HK-2 (cell line): ENCODE measurements around the gene B2M.
"Not testable (repeated sequence)": the region's sequence is repeated elsewhere in the genome, so short reads cannot be mapped to it uniquely, and the experiment has no call there.

ENCODE experiments used
- DNase-seq: peaks from one replicate; pipeline ENCODE4 v3.0.0-alpha.2; 2018; ENCODE audit not compliant: unreplicated experiment

Gene B2M

GRCh38 chr15:44726136-44726535 is 14.8 kb downstream of the B2M start:
- DNase-seq: no peak

DNA sequence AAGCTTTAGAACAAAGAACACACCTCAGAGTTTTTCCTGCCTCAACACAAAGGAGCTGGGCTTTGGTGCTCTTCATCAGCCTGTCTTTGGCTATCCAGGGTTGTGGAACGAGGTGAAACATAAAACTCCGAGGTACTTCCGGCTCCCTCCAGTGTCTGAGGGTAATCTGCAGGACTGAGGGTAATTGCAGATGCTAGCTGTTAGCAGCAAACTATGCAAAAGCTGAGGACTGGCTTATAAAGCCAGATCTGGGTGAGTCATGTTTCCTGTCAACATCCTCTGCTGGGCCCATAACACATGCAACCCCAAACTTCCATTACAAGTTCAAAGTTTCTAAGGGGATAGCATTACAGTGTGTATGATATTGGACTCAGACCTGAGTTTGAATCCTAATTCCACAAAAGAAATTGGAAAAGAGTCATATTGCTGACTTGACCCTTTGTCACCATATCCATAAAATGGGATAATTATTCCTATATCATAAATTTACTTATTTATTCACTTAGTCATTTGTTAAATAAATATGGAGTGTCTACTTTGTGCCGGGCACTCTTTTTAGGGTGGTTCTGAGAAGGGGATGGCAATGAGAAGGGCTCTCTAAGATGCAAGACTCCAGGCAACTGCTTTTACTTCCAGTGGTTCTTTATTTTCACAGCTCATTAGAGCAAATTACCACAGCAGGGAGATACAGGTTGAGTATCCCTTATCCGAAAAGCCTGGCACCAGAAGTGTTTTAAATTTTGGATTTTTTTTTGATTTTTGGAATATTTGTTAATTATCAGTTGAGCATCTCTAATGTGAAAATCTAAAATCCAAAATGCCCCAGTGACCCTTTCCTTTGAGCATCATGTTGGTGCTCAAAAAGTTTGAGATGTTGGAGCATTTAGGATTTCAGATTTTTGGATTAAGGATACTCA is 15.5 kb downstream of the B2M start:
- no peak for DNase-seq

GRCh38 chr15:44727485-44728231 is 16.3 kb downstream of the B2M start:
- DNase-seq: no peak

DNA sequence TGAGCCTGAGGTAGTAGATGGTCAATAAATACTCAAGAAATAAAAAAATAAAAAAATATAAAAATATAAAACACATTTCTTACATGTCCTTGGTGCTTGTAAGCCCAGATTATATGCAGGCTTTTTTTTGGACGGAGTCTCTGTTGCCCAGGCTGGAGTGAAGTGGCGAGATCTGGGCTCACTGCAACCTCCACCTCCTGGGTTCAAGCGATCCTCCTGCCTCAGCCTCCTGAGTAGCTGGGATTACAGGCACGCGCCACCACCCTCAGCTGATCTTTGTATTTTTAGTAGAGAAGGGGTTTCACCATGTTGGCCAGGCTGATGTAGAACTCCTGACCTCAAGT is 16.9 kb downstream of the B2M start:
- DNase-seq: not testable (repeated sequence)

GRCh38 chr15:44728576-44729407 is 17.5 kb downstream of the B2M start:
- DNase-seq: peak; percentile 87

DNA sequence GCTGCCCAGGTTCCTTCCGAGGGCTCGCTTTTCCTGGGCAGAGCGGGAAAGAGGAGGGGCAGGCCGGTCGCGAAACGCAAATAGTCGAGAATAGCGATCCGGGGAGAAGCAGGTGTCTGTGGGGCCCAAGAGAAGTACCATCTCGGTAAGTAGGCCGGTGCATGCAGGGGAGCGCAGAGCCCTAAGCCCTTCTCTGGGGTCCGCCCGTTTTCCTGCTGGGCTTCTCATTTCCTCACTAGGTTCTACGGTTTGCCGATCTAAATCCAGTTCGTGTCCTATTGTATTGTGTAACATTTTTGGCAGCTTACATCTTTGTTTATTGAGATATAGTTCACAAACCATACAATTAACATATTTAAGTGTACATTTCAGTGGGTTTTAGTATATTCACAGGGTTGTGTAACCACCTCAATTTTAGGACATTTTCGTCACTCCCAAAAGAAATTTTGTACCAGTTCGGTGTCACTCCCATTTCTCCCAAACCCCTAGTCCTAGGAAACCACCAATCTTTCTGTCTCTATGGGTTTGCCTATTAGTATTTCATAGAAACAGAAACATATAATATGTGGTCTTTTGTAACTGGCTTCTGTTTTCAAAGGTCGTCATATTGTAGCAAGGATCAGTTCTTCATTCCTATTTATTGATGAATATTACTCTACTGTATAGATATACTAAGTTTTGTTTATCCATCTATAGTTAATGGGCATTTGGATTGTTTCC is 18.3 kb downstream of the B2M start:
- DNase-seq: no peak

GRCh38 chr15:44734839-44735481 is 23.6 kb downstream of the B2M start:
- no peak for DNase-seq

- DNase-seq: no peak
Measured at GRCh38 chr15:44735482-44736180, 24.3 kb downstream of the B2M start.

DNA sequence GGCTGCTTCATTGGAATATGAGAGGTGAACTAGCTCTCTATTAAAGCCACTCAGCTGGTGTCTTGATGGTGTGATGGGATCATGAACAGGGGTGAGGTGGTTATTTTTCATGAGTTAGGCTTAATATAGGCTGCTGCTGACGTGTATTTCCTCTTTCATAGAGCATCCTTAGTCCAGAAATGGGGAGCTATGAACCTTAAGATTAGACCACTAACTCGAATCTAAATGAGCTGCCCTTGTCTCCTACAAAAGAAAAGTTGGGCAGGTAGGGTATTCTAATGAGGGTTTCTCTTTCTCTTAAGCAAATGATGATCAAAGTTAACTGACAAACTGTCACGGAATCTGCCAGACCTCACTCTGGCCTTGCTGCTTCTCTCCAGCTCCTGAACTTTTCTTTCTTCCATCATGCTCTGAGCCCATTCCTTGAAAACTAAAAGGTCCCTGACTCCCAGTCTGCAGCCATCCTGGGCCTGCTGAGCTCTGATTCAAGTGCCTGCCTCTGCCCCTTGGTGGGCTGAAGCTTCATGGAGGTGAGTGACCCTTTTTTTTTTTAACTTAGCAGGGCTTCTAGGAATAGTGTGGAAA is 25.0 kb downstream of the B2M start, which contains the start of gene TRIM69:
Gene TRIM69 (plus strand): TSS at position 348 of the 585 bp plus-strand sequence. CDS start 177 bp downstream, at position 525.
- DNase-seq: no peak

DNA sequence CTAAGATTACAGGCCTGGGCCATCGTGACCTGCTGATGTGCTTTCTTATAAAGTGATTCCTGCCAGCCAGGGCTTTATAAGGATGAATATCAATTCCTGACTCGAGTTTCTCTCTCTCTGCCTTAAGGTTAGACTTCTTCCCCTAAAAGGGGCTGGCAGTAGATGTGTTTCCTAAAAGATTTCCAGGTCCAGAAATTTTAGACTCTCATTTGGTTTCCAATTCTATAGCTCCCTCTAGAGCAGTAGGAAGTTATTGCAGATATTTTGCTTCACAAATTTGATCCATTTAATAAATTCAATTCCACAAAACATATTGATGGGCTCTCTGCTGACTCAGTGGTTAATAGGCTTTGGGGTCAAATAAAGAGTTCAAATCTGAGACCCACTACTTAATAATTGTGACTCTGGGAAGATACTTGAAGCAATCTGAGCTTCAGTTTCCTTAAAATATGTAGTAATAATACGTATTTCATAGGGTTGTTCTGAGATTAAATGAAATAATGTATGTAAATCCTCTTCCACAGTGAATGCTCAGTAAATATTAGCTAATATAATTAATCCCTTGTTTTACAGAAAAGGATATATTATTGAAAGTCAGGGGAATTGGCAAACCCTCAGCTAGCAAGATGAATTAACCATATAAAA is 27.1 kb downstream of the B2M start:
- no peak for DNase-seq

- not testable (repeated sequence) for DNase-seq
Measured at GRCh38 chr15:44739222-44739847, 28.0 kb downstream of the B2M start.

GRCh38 chr15:44743454-44743853 is 32.1 kb downstream of the B2M start:
- not testable (repeated sequence) for DNase-seq

- DNase-seq: no peak
Measured at GRCh38 chr15:44753345-44753744, 42.0 kb downstream of the B2M start.

DNA sequence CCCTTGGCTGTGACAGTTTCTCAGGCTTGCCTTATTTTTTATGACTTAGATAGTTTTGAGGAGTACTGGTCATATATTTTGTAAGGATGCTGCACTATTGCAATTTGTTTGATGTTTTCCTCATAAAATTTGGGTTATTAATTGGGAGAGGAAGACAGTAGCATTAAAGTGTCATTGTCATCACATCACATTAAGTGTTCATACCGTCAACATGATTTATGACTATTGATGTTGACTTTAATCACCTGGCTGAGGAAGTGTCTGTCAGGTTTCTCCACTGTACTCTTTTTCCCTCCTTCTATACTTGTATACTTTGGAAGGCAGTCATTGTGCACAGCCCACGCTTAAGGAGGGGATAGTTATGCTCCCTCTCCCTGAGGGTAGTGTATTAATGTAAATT is 51.9 kb downstream of the B2M start:
- DNase-seq: no peak

DNA sequence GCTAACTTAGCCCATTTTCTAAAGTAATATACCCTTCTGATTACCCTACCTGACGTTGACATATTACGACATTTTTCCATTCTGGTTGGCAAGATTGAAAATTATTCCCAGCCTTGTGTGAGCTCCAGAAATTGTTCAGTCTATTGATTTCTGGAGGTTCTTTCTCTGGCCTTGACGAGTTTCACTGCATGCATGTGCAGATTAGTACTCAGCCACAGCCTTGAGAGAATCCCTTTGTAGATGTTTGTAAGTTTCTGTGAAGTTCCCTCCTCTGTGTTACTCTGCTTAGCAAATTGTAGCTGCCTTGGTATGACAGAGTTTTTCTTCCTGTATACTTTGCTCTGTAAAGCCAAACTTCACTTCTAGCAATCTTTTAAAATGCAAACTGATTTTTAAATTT is 52.5 kb downstream of the B2M start:
- DNase-seq: no peak

GRCh38 chr15:44765036-44765435 is 53.7 kb downstream of the B2M start:
- no peak for DNase-seq
